GM18520 (cell line): ENCODE results near the gene SH2D1A.

Source experiments
- ATAC-seq: cut with Tn5 transposase; IDR thresholded peaks from one replicate; pipeline ENCODE4 v1.9.1; 2021; ENCODE audit not compliant: unreplicated experiment

The SH2D1A gene

DNA sequence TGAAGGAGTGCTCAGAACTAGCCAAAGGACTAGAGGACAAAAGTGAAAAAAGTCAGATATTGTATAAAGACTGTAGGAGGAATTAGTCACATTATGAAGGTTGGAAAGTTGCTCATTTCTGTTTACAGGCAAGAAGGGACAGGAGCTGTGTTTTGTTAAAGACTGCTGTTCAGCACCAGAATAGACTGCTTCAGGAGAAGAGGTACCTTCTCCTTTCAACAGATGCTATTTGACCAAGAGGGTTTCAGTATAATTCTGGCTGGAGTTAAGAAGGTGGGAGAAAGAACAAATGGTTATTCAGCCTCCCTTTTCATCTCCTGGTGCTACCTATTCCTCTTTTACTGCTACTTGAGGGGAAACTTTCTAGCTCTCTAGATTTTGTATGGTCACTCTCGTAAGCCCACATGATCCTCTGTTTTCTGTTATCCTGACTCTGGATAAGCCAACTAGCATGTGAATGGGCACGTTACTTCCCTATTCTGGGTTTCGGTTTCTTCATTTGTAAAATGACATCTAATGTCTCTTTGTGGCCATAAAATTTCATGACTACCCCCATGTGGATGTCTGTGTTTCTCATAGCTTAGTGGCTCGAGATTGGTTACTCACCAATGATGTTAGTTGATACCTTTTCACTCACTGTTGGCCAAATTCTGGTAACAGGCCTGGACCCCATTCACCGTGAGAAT lies 68.9 kb downstream of the SH2D1A start:
- ATAC-seq: no peak

DNA sequence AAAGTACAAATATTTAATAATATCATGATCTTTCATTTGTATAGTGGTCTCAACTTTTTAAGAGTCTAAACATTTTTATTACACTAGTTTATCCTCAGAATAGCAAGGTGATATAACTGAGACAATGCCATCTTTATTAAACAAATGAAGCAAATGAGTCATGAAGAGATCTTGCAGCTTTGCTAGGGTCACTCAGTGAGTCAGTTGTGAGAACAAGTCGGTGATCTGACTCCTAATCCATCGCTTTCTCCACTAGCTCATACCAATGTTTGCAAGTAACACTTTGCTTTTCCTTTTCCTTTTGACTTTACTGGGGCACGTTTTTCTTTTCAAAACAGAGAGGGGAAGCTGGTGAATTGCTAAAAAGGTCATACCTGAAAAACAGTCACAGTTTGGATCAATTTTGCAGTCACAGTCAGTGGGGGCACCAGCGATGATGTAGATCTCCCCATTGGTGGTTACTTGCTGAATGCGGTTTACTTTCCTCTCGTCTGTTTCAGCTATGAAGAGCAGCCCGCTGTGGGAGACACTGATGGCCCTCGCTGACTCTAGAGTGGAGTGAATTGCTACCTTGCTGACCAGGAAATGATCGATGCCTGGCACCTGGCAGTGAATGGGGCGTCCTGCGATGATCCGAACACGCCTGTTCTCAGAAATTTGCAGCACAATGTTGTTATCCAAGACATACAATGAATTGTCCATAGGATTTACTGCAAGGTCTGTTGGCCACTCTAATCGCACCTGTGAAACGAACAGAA lies 75.7 kb downstream of the SH2D1A start:
- ATAC-seq: no peak
